Esophagus squamous epithelium (tissue), 5 donors: ENCODE measurements around the gene CCDC170. TPM values are rescaled to one million over a fixed set of nuclear protein-coding genes. Genes with fewer than 3 reads are reported as not detected.
"Not testable (repeated sequence)": the region's sequence is repeated elsewhere in the genome, so short reads cannot be mapped to it uniquely, and the experiment has no call there.

Source experiments
- DNase-seq: peaks from one replicate; lab custom pipeline; 2025; lab: John Stamatoyannopoulos, UW
- H3K27ac ChIP-seq, 4 donors: fragments of 200-600 bp; sonication (generic); one replicate each; pipeline ENCODE4 v1.5.1; 2016 to 2019; ENCODE audit warnings: mild to moderate bottlenecking in 1 of 4
- H3K27me3 ChIP-seq, 4 donors: fragments of 200-600 bp; sonication (generic); 1 replicate in 3 of 4; 2 replicates in 1 of 4; pipeline versions ENCODE4 v1.5.1 to v1.6.0; 2017 to 2021; ENCODE audit warnings: antibody characterized with exemption in 1 of 4
- H3K36me3 ChIP-seq, 3 donors: fragments of 200-600 bp; sonication (generic); one replicate each; pipeline ENCODE4 v1.5.1; 2016 to 2019
- H3K4me1 ChIP-seq, 3 donors: fragments of 200-600 bp; sonication (generic); one replicate each; pipeline ENCODE4 v1.5.1; 2017 to 2019
- H3K4me3 ChIP-seq, 4 donors: fragments of 200-600 bp; sonication (generic); 1 replicate in 3 of 4; 2 replicates in 1 of 4; pipeline ENCODE4 v1.5.1; 2016 to 2019; ENCODE audit warnings: mild to moderate bottlenecking in 2 of 4, moderate library complexity in 1 of 4
- H3K9me3 ChIP-seq, 3 donors: fragments of 200-600 bp; sonication (generic); one replicate each; pipeline ENCODE4 v1.5.1; 2016 to 2019
- CTCF ChIP-seq, 6 experiments: fragments of 450-650 bp in 4 of 6; fragments of 200-600 bp in 2 of 6; sonication (generic) in 2 of 6; IDR thresholded peaks; one replicate each; pipeline ENCODE4 v1.5.1; 2016 to 2019; ENCODE audit warnings: antibody characterized with exemption in 6 of 6, mild to moderate bottlenecking in 4 of 6, moderate library complexity in 4 of 6
- POLR2A ChIP-seq, 4 donors: fragments of 450-650 bp; IDR thresholded peaks; one replicate each; pipeline ENCODE4 v1.6.1; 2017; ENCODE audit warnings: antibody characterized with exemption in 4 of 4, mild to moderate bottlenecking in 4 of 4, moderate library complexity in 3 of 4
- WGBS, 2 donors: methylation state at CpG; one replicate each; pipeline ENCODE4 v1.1.5; 2018; 5-methylcytosine and 5-hydroxymethylcytosine counted together
- intact Hi-C: fragments of 100-400 bp; cut with DNase I; formaldehyde crosslinking; loops from one replicate; pipeline ENCODE4 v1.15.0; 2022
- total RNA-seq, 4 donors: library from RNA; depleted of rRNA; stranded (reverse); fragments of >200 nt; gene quantifications; one replicate each; pipeline ENCODE4 v1.1.0, GENCODE V29; 2016
- donor health status: DM: yes; HTN: yes; CAD: no.

Gene CCDC170, protein sequence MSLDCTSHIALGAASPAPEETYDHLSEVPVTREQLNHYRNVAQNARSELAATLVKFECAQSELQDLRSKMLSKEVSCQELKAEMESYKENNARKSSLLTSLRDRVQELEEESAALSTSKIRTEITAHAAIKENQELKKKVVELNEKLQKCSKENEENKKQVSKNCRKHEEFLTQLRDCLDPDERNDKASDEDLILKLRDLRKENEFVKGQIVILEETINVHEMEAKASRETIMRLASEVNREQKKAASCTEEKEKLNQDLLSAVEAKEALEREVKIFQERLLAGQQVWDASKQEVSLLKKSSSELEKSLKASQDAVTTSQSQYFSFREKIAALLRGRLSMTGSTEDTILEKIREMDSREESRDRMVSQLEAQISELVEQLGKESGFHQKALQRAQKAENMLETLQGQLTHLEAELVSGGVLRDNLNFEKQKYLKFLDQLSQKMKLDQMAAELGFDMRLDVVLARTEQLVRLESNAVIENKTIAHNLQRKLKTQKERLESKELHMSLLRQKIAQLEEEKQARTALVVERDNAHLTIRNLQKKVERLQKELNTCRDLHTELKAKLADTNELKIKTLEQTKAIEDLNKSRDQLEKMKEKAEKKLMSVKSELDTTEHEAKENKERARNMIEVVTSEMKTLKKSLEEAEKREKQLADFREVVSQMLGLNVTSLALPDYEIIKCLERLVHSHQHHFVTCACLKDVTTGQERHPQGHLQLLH
- total RNA-seq = 1 to 10 TPM in 1 of 4 donors, under 1 TPM in 2, not detected in 1; 0.70 to 3.3 (median 0.95) TPM

DNA sequence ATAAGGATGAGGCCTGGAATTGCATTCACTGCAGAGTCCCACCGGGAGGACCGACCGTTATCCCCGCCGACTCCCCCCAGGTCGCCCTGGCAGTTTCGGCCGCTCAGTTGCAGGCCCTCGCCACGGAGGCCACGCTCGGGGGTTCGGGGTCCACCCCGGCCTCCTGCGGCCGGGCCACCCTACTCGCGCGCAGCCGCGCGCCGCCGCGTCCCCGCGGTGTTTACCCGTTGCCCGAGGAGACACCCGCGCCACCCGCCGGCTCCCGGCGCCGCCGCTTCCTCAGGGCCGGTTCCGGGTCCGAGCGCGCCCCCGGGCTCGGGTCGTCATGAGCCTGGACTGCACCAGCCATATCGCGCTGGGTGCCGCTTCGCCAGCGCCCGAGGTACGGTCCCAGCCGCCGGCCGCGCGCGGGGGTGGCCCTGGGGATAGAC is at the start of gene CCDC170:
CCDC170 (plus strand) TSS at position 214 of the 431 bp plus-strand sequence; CDS start at position 326, 112 bp downstream.
- no peak for DNase-seq
- Histone ChIP-seq H3K27ac (peak within 1 kb of the TSS; percentile 45 to 77 (median 70)), H3K36me3 (no peaks in the 10 kb centered on the region), H3K4me3 (peak within 1 kb of the TSS; percentile 54 to 75 (median 66)), H3K4me1 (peaks cover 3 to 21% (median 4%) of the 10 kb centered on the region in 3 donors), H3K27me3 (peaks cover 0 to 45% (median 0%) of the 10 kb centered on the region in 4 donors), H3K9me3 (no peaks in the 10 kb centered on the region)
- intact Hi-C loops = no loop called here
- TF ChIP-seq POLR2A (IDR thresholded peaks at IDR 0.05) = no peak
- TF ChIP-seq CTCF (IDR thresholded peaks at IDR 0.05) = no peak
- 0% methylated on average over 4 of the region's 58 CpGs; no CpG with 5 or more reads in 1 of the 2 donors for WGBS, 2 donors

DNA sequence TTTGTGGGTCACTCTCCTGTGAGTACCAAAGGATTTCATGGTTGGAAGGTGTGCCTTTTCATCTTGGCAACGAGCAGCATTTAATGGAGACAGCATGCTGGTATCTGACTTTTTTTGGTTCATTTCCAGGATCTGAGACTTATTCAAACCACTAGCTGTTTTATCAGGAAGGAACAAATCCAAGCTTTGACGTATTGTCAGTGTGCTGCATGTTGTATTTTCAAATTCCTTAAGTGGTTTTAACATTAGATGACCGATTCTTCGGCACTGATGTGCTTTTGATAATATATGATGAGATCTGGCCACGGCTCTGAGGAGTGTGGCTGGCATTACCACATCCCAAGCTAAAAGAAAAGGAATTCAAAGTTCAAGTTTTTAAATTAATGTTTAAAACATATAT is 48.3 kb upstream of the CCDC170 start:
- intact Hi-C loops = loop anchor here (10.0 kb wide), 1 partner anchor 51 kb away; the partner anchor contains the start of gene ZBTB2
- Histone ChIP-seq H3K4me1 (peaks cover 0 to 31% (median 10%) of the 10 kb centered on the region in 3 donors), H3K4me3 (no peak overlapping the region), H3K27me3 (no peaks in the 10 kb centered on the region), H3K36me3 (no peaks in the 10 kb centered on the region), H3K27ac (peak overlapping the region in 2 of 4 donors; percentile 64 to 66), H3K9me3 (no peaks in the 10 kb centered on the region)
- TF ChIP-seq CTCF (IDR thresholded peaks at IDR 0.05) = no peak
- no peak for TF ChIP-seq POLR2A (IDR thresholded peaks at IDR 0.05)
- WGBS, 2 donors = 36 to 48% methylated on average over 5 of the region's 5 CpGs
- DNase-seq = no peak

- H3K27ac ChIP-seq = no peak overlapping the region
- H3K4me3 ChIP-seq = no peak overlapping the region
- WGBS, 2 donors = 90 to 97% methylated on average over 4 of the region's 4 CpGs
- no peaks in the 10 kb centered on the region for H3K27me3 ChIP-seq
- H3K4me1 ChIP-seq = peaks cover 0 to 32% (median 10%) of the 10 kb centered on the region in 3 donors
- intact Hi-C loops = loop anchor here (10.0 kb wide), 1 partner anchor 52 kb away; the partner anchor contains the start of gene ZBTB2
- no peaks in the 10 kb centered on the region for H3K36me3 ChIP-seq
- TF ChIP-seq CTCF (IDR thresholded peaks at IDR 0.05) (no peak), POLR2A (IDR thresholded peaks at IDR 0.05) (no peak)
- H3K9me3 ChIP-seq = no peaks in the 10 kb centered on the region
- DNase-seq = no peak
Measured at GRCh38 chr6:151447237-151447636, 46.6 kb upstream of the CCDC170 start.

GRCh38 chr6:151448623-151449022 is 45.2 kb upstream of the CCDC170 start:
- 92 to 94% methylated on average over 7 to 11 of the region's 12 CpGs for WGBS, 2 donors
- Histone ChIP-seq H3K27ac (no peak overlapping the region), H3K4me1 (peaks cover 5 to 40% (median 14%) of the 10 kb centered on the region in 3 donors), H3K36me3 (no peaks in the 10 kb centered on the region), H3K27me3 (no peaks in the 10 kb centered on the region), H3K9me3 (no peaks in the 10 kb centered on the region), H3K4me3 (no peak overlapping the region)
- no peak for DNase-seq
- TF ChIP-seq POLR2A (IDR thresholded peaks at IDR 0.05) = no peak
- TF ChIP-seq CTCF (IDR thresholded peaks at IDR 0.05) = no peak
- intact Hi-C loops = loop anchor here (10.0 kb wide), 1 partner anchor 54 kb away; the partner anchor contains the start of gene ZBTB2

- peaks cover 8 to 46% (median 20%) of the 10 kb centered on the region in 3 donors for H3K4me1 ChIP-seq
- H3K36me3 ChIP-seq, H3K27me3 ChIP-seq, DNase-seq, H3K9me3 ChIP-seq, intact Hi-C loops: not testable (repeated sequence)
- peak overlapping the region in 3 of 4 donors; percentile 75 to 91 (median 87) for H3K4me3 ChIP-seq
- peak overlapping the region in 2 of 4 donors; percentile 92 to 97 for H3K27ac ChIP-seq
- WGBS, 2 donors = 43 to 51% methylated on average over 2 to 6 of the region's 6 CpGs
Measured at GRCh38 chr6:151450928-151451327, 42.9 kb upstream of the CCDC170 start.
